GM13977 (cell line): ENCODE measurements around the gene WFIKKN1.

Experiments used
- DNase-seq: peaks from one replicate; pipeline ENCODE4 v3.0.0; 2012; ENCODE audit warnings: low spot score
- CTCF ChIP-seq: IDR thresholded peaks from 2 replicates; pipeline ENCODE4 v1.5.1; 2012; ENCODE audit warnings: mild to moderate bottlenecking, control low read depth; ENCODE audit not compliant: insufficient read depth; ENCODE audit errors: extremely low read depth, missing control alignments
- in situ Hi-C: fragments of 300-500 bp; cut with MboI; formaldehyde crosslinking; loops from one replicate; pipeline ENCODE4 v1.12.0; 2022; ENCODE audit warnings: low sequenced_read_pairs, low pct_unique_long_range_greater_than_20kb, mixed read lengths, inconsistent platforms; ENCODE audit not compliant: unreplicated experiment

The WFIKKN1 gene

GRCh38 chr16:628321-629061 lies 2.3 kb upstream of the WFIKKN1 start:
- in situ Hi-C loops: no loop called here
- no peak for DNase-seq
- no peak for TF ChIP-seq CTCF

GRCh38 chr16:629185-629832 lies 1.5 kb upstream of the WFIKKN1 start:
- no peak for DNase-seq
- no peak for TF ChIP-seq CTCF
- in situ Hi-C loops: no loop called here

- no peak for TF ChIP-seq CTCF
- DNase-seq: no peak
- in situ Hi-C loops: no loop called here
These were observed 944 bp upstream of the WFIKKN1 start for GRCh38 chr16:629833-630248.

- no peak for TF ChIP-seq CTCF
- no peak for DNase-seq
- in situ Hi-C loops: no loop called here
These were observed 453 bp upstream of the WFIKKN1 start for GRCh38 chr16:630249-630814.

GRCh38 chr16:631808-632358 lies 1.1 kb downstream of the WFIKKN1 start:
- no peak for DNase-seq
- no peak for TF ChIP-seq CTCF
- in situ Hi-C loops: no loop called here

- in situ Hi-C loops: no loop called here
- DNase-seq: no peak
- no peak for TF ChIP-seq CTCF
These were observed 1.9 kb downstream of the WFIKKN1 start for GRCh38 chr16:632486-633335.
